ENCODE results near the gene TTLL8. TPM values are rescaled to one million over a fixed set of nuclear protein-coding genes. Genes with fewer than 3 reads are reported as not detected.

TTLL8 gene
- total and polyA plus RNA-seq, 2 donors (not counting 3 experiments of a cell fraction or from before 2014, with no cell fraction given), result not detected

GRCh38 chr22:49969751-49970527, 88.2 kb downstream of the TTLL8 start:
- H3K9me1 ChIP-seq (replicated peaks; ENCODE audit: control insufficient read depth, extremely low read depth, insufficient read depth, low read length), result no peaks in the 10 kb centered on the region
- H2AFZ ChIP-seq (ENCODE audit: low read depth, low read length), result no peak overlapping the region
- dilution Hi-C loops (cut with MboI; ENCODE audit: extremely low pct_ligation_motif_present, low sequenced_read_pairs) (no loop called here), intact Hi-C loops (cut with micrococcal nuclease) (loop anchor here (5.0 to 10.0 kb wide), 2 partner anchors 203 to 235 kb away; partner anchors contain the start of gene SELENOO)
- H4K20me1 ChIP-seq (replicated peaks; ENCODE audit: control insufficient read depth, extremely low read depth, insufficient read depth, low read length), result no peaks in the 10 kb centered on the region
- H3K36me3 ChIP-seq (ENCODE audit: control insufficient read depth in 2 of 2, extremely low read depth in 1 of 2, insufficient read depth in 2 of 2, low read length in 2 of 2), result peaks cover 2 to 7% of the 10 kb centered on the region in 2 experiments
- H3K27me3 ChIP-seq (ENCODE audit: control insufficient read depth in 2 of 2, insufficient read depth in 2 of 2, low read length in 2 of 2), result no peaks in the 10 kb centered on the region
- H3K9me3 ChIP-seq (replicated peaks; ENCODE audit: control insufficient read depth, insufficient read depth, low read length), result no peaks in the 10 kb centered on the region
- H3K79me2 ChIP-seq (ENCODE audit: control insufficient read depth, insufficient read depth, low read length), result peaks cover 6% of the 10 kb centered on the region
- H3K4me3 ChIP-seq (replicated peaks in 1 of 3; ENCODE audit: insufficient read depth in 1 of 3, low read depth in 1 of 3, low read length in 3 of 3), result no peak overlapping the region
- ChIA-PET POLR2A (no interaction called here), CTCF (interaction anchor here (1.6 to 2.1 kb wide), 3 partner anchors 13 to 61 kb away, joined by 5 to 7 read pairs (median 6); no protein-coding TSS in a partner anchor)
- BruUV-seq (replicated peaks), result no TSS peak
- no peak overlapping the region for H3K4me2 ChIP-seq (ENCODE audit: insufficient read depth, low read length)
- H3K27ac ChIP-seq (ENCODE audit: insufficient read depth, low read depth, low read length), result no peak overlapping the region
- no peak for FAIRE-seq
- DNase-seq (ENCODE audit: low read depth, low spot score), result no peak
- TF ChIP-seq FOS (IDR thresholded peaks at IDR 0.05; ENCODE audit: borderline replicate concordance, insufficient read depth, low read length), result no peak
- TF ChIP-seq POLR2AphosphoS5 (IDR thresholded peaks at IDR 0.05; ENCODE audit: insufficient read depth, low read depth, low read length), result no peak
- no peak for TF ChIP-seq JUN (IDR thresholded peaks at IDR 0.05; ENCODE audit: borderline replicate concordance, insufficient read depth, insufficient read length, low read depth)
- TF ChIP-seq GATA2 (IDR thresholded peaks at IDR 0.05; ENCODE audit: insufficient read depth, insufficient read length, low read depth, low read length), result no peak
- TF ChIP-seq POLR2A (IDR thresholded peaks at IDR 0.05; ENCODE audit: low read depth, low read length), result no peak
- no peak for TF ChIP-seq MYC (IDR thresholded peaks at IDR 0.05; ENCODE audit: low read depth, low read length)
- no peak for TF ChIP-seq EZH2 (IDR thresholded peaks at IDR 0.05; ENCODE audit: borderline replicate concordance, low read depth, low read length, severe bottlenecking)
- no peak for TF ChIP-seq CTCF (IDR thresholded peaks at IDR 0.05; ENCODE audit: extremely low read depth in 1 of 2, insufficient read depth in 1 of 2, low read depth in 1 of 2, low read length in 2 of 2)
- no peak for TF ChIP-seq MAX (IDR thresholded peaks at IDR 0.05; ENCODE audit: insufficient read depth, insufficient read length)
- peaks cover 10% of the 10 kb centered on the region for H3K4me1 ChIP-seq (ENCODE audit: control insufficient read depth, extremely low read depth, insufficient read depth, low read length)
- no peak overlapping the region for H3K9ac ChIP-seq (replicated peaks; ENCODE audit: extremely low read depth, insufficient read depth, low read length)
